ENCODE results near the gene HYLS1.

DNA sequence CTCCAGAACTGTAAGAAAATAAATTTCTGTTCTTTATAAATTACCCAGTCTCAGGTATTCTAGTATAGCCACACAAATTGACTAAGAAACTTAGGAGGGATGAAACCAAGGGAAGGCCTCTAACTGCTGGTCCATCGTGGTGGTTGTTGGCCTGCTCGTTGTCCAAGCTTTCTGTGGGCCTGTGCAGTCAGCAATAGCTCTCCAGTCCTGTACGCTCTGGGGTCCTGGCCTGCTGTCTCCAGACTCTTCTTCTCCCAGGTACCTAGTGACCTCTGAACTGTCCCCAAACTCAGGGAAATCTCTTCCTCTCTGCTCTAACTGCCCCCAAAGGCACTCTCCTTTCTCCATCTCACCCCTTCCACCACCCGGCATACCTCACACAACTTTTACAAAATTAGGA, 52.7 kb downstream of the HYLS1 start:
- TF ChIP-seq, protein P1, sequence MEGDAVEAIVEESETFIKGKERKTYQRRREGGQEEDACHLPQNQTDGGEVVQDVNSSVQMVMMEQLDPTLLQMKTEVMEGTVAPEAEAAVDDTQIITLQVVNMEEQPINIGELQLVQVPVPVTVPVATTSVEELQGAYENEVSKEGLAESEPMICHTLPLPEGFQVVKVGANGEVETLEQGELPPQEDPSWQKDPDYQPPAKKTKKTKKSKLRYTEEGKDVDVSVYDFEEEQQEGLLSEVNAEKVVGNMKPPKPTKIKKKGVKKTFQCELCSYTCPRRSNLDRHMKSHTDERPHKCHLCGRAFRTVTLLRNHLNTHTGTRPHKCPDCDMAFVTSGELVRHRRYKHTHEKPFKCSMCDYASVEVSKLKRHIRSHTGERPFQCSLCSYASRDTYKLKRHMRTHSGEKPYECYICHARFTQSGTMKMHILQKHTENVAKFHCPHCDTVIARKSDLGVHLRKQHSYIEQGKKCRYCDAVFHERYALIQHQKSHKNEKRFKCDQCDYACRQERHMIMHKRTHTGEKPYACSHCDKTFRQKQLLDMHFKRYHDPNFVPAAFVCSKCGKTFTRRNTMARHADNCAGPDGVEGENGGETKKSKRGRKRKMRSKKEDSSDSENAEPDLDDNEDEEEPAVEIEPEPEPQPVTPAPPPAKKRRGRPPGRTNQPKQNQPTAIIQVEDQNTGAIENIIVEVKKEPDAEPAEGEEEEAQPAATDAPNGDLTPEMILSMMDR (conservative IDR thresholded peaks at IDR 0.05; ENCODE audit: low read depth, low read length): no peak
- TF ChIP-seq EZH2 (IDR thresholded peaks at IDR 0.05; ENCODE audit: borderline replicate concordance, low read depth, low read length, poor library complexity, severe bottlenecking): no peak

Measured in A673 (cell line).